SK-N-MC (cell line): ENCODE measurements around the gene PSORS1C1.

Experiments
- EZH2 ChIP-seq: fragments of 200-600 bp; sonication (generic); IDR thresholded peaks from one replicate; pipeline ENCODE4 v1.6.1; 2017; ENCODE audit warnings: antibody characterized with exemption
- FOXP2 ChIP-seq: optimal IDR thresholded peaks from 2 replicates; pipeline ENCODE3; 2011; ENCODE audit warnings: mild to moderate bottlenecking, moderate library complexity; ENCODE audit not compliant: insufficient read depth; ENCODE audit errors: extremely low read length, control extremely low read depth
- POLR2AphosphoS5 ChIP-seq: IDR thresholded peaks from 2 replicates; pipeline ENCODE4 v1.6.1; 2012; ENCODE audit warnings: mild to moderate bottlenecking, low read depth, low read length, borderline replicate concordance

GRCh38 chr6:31144296-31144969, 29.8 kb downstream of the PSORS1C1 start:
- no peak for TF ChIP-seq EZH2
- TF ChIP-seq POLR2AphosphoS5: no peak
- TF ChIP-seq FOXP2: no peak
